ENCODE measurements around the gene DBNL.

DNA sequence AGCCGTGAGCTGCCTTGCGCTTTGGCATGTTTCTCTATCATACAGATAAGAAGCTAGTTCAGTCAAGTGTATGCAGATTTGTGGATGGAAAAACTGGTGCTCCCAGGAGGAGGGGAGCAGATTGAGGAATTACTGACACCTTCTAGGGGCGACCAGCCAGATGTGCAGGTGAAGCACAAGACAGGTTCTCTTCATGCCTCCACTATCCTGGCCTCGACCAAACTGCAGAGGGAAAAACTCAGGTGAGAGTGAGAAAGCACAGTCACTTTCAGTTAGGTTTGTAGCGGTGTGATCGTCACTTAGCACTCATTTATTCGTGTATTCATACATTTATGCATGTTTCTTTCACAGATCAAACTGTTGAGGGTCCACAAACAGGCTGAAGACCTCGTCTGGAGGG is 600 bp upstream of the DBNL start:
- TF ChIP-seq POLR2A (IDR thresholded peaks at IDR 0.05): no peak
- TF ChIP-seq, protein P1, sequence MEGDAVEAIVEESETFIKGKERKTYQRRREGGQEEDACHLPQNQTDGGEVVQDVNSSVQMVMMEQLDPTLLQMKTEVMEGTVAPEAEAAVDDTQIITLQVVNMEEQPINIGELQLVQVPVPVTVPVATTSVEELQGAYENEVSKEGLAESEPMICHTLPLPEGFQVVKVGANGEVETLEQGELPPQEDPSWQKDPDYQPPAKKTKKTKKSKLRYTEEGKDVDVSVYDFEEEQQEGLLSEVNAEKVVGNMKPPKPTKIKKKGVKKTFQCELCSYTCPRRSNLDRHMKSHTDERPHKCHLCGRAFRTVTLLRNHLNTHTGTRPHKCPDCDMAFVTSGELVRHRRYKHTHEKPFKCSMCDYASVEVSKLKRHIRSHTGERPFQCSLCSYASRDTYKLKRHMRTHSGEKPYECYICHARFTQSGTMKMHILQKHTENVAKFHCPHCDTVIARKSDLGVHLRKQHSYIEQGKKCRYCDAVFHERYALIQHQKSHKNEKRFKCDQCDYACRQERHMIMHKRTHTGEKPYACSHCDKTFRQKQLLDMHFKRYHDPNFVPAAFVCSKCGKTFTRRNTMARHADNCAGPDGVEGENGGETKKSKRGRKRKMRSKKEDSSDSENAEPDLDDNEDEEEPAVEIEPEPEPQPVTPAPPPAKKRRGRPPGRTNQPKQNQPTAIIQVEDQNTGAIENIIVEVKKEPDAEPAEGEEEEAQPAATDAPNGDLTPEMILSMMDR (IDR thresholded peaks at IDR 0.05): no peak
- no peak for TF ChIP-seq POLR2AphosphoS5 (IDR thresholded peaks at IDR 0.05)
